C4-2B (cell line): ENCODE results near the gene DCDC2.

Source experiments
- CTCF ChIP-seq: fragments of 450-650 bp; conservative IDR thresholded peaks from 2 replicates; pipeline ENCODE4 v1.5.1; 2017; ENCODE audit warnings: mild to moderate bottlenecking
- ZFX ChIP-seq: fragments of 450-650 bp; IDR thresholded peaks from 2 replicates; pipeline ENCODE4 v1.6.1; 2017

GRCh38 chr6:24284006-24284405 is 73.9 kb downstream of the DCDC2 start:
- TF ChIP-seq CTCF (no peak), ZFX (no peak)
